Peyer's patch (tissue), 4 donors: ENCODE results near the gene GLIS1. TPM values are rescaled to one million over a fixed set of nuclear protein-coding genes. Genes with fewer than 3 reads are reported as not detected.

Experiments used
- DNase-seq, 3 donors: peaks; one replicate each; pipeline ENCODE4 v3.0.0-alpha.2; 2017 to 2019
- H3K27ac ChIP-seq, 4 donors: fragments of 200-600 bp; sonication (generic); one replicate each; pipeline ENCODE4 v1.5.1; 2016 to 2019
- H3K27me3 ChIP-seq, 2 donors: fragments of 200-600 bp; sonication (generic); one replicate each; pipeline ENCODE4 v1.5.1; 2019
- H3K36me3 ChIP-seq, 3 donors: fragments of 200-600 bp; sonication (generic); one replicate each; pipeline ENCODE4 v1.5.1; 2016 to 2019
- H3K4me1 ChIP-seq, 4 donors: fragments of 200-600 bp; sonication (generic); one replicate each; pipeline ENCODE4 v1.5.1; 2016 to 2019
- H3K4me3 ChIP-seq, 4 donors: fragments of 200-600 bp; sonication (generic); 1 replicate in 3 of 4; 2 replicates in 1 of 4; pipeline ENCODE4 v1.5.1; 2016 to 2019; ENCODE audit warnings: mild to moderate bottlenecking in 1 of 4
- H3K9me3 ChIP-seq, 4 donors: fragments of 200-600 bp; sonication (generic); one replicate each; pipeline ENCODE4 v1.5.1; 2016 to 2019; ENCODE audit warnings: mild to moderate bottlenecking in 1 of 4
- POLR2A ChIP-seq, 2 donors: fragments of 450-650 bp; IDR thresholded peaks; one replicate each; pipeline ENCODE4 v1.5.1; 2017; ENCODE audit warnings: antibody characterized with exemption in 2 of 2, mild to moderate bottlenecking in 2 of 2, moderate library complexity in 2 of 2
- total RNA-seq, 4 donors: library from RNA; depleted of rRNA; stranded (reverse); fragments of >200 nt; gene quantifications; one replicate each; pipeline ENCODE4 v1.1.0, GENCODE V29; 2016
- TF ChIP-seq, protein P1 (sequence below), 6 experiments: fragments of 450-650 bp in 4 of 6; fragments of 200-600 bp in 2 of 6; sonication (generic) in 1 of 6; IDR thresholded peaks; one replicate each; pipeline ENCODE4 v1.5.1; 2017 to 2019; ENCODE audit warnings: antibody characterized with exemption in 6 of 6, mild to moderate bottlenecking in 3 of 6, moderate library complexity in 1 of 6

GLIS1 gene
- total RNA-seq, 4 donors from 2014 or later, result 0.54 to 1.7 (median 0.66) TPM; not detected in 1

DNA sequence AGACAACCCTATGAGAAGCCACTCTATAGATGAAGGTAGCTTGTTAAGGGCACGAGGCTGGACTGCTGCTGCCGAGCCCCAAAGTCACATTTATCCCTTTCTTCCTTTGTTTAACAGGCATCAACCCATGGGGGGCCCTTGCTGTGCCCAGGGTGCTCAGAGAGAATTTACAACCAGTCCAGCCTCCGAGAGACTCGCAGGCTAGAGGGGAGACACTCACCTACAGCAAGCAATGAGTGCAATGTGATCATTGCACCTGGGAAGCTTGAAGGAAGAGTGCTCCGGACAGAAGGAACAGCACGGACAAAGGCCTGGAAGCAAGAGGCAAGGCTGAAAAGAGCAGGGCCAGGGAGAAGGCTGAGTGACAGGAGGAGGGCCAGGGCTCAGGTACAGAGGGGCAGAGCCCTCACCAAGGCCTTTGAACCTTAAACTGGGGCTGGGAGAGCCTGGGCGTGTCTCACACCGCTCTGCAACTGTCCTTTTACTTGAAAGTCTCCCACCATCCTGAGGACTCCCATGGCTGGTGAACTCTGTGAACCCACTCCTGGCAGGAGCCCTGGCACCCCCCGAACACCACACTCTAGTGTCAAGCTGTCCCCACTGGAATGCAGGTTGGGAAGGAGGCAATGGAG, 252.5 kb downstream of the GLIS1 start:
- no peaks in the 10 kb centered on the region for H3K9me3 ChIP-seq
- no peak for DNase-seq
- no peak overlapping the region for H3K27ac ChIP-seq
- no peaks in the 10 kb centered on the region for H3K4me1 ChIP-seq
- H3K27me3 ChIP-seq, result no peaks in the 10 kb centered on the region
- TF ChIP-seq POLR2A (IDR thresholded peaks at IDR 0.05), result no peak
- TF ChIP-seq, protein P1, sequence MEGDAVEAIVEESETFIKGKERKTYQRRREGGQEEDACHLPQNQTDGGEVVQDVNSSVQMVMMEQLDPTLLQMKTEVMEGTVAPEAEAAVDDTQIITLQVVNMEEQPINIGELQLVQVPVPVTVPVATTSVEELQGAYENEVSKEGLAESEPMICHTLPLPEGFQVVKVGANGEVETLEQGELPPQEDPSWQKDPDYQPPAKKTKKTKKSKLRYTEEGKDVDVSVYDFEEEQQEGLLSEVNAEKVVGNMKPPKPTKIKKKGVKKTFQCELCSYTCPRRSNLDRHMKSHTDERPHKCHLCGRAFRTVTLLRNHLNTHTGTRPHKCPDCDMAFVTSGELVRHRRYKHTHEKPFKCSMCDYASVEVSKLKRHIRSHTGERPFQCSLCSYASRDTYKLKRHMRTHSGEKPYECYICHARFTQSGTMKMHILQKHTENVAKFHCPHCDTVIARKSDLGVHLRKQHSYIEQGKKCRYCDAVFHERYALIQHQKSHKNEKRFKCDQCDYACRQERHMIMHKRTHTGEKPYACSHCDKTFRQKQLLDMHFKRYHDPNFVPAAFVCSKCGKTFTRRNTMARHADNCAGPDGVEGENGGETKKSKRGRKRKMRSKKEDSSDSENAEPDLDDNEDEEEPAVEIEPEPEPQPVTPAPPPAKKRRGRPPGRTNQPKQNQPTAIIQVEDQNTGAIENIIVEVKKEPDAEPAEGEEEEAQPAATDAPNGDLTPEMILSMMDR (IDR thresholded peaks at IDR 0.05), result no peak
- no peak overlapping the region for H3K4me3 ChIP-seq
- no peaks in the 10 kb centered on the region for H3K36me3 ChIP-seq

DNA sequence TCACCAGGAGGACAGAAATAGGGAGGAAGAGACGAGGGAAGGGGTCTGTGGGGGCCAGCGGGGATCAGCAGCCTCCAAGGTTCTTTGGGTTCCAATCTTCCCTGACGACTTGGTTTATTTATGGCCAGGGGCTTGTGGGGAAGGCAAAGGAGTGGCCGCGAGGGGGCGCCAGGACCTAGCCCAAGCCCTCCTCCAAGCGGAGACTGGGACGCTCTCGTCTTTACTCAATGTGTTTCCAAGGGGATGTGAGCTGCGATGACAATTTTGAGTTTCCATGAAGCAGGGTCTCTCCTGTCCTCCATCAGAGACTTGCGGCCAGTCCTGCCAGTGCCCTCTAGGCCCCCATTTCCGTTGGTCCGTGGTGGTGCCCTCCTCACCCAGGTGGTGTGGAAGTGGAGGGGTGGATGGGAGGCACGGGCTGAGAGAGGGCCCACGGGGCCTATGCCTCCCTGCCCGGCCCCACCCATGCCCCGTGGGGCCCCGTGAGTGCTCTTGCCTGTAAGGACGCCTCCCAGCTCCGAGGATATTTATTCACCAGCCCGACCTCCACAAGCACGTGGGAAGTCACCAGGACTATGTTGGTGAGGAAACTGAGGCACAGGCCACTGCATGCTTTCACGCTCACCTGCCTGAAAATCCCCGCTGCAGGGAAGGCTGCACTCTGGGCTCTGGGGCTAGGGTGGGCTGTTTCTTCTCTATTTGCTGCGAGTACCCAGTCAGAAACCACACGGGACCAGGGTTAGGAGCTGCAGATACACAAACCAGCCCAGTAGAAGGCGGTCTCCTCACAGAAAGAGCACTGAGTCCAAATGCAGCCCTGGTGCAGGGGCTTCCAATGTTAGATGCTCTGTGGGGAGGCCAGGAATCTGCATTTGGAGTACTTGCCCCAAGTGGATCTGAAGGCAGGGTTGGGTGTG, 253.2 kb downstream of the GLIS1 start:
- DNase-seq, result peak; percentile 52 to 81 (median 80)
- H3K4me1 ChIP-seq, result no peaks in the 10 kb centered on the region

DNA sequence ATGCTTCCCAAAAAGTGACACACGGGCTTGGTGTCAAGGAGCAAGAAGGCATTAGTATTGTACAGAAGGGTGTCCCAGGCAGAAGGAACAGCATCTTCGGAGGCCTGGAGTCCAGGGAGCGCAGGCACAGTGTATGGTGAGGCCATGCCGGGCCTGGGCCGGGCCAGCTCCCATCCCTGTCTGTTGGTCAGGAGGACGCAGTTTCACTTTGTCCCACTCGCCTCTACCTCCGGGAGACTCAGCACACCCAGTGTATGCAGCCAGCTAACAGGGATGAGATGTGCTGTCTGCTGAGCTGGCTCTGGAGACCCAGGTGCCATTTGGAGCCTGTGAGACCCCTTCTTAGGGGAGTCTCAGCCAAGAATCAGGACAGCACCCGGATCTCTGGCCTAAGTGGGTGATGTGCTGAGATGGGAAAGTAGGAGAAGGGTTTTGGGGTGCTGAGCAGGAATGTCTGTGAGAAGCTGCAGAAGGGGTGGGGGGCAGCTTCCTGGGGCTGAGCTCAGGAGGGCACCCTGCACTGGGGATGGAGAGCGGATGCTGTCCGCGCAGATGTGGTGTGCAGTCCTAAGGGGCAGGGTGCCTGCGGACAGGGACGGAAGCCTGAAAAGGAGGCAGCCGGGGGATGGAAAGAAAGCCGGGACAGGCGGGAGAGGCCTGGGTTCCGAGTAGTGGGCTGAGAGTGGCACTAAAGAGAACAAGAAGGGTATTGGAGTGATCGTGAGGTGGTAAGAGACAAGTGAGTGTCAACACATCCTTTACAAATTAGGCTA, 254.1 kb downstream of the GLIS1 start:
- Histone ChIP-seq H3K27ac (no peak overlapping the region), H3K27me3 (no peaks in the 10 kb centered on the region), H3K9me3 (no peaks in the 10 kb centered on the region), H3K4me1 (no peaks in the 10 kb centered on the region), H3K4me3 (no peak overlapping the region), H3K36me3 (no peaks in the 10 kb centered on the region)
- peak in 1 of 3 donors; percentile 41 for DNase-seq
- TF ChIP-seq, protein P1 (IDR thresholded peaks at IDR 0.05), result no peak
- TF ChIP-seq POLR2A (IDR thresholded peaks at IDR 0.05), result no peak

More for the DNA sequence above, 253.2 kb downstream of the GLIS1 start:
- Histone ChIP-seq H3K36me3 (no peaks in the 10 kb centered on the region), H3K27me3 (no peaks in the 10 kb centered on the region), H3K9me3 (no peaks in the 10 kb centered on the region), H3K27ac (no peak overlapping the region), H3K4me3 (no peak overlapping the region)
- TF ChIP-seq, protein P1 (IDR thresholded peaks at IDR 0.05), result peak; percentile 21 to 77 (median 68)
- TF ChIP-seq POLR2A (IDR thresholded peaks at IDR 0.05), result no peak

DNA sequence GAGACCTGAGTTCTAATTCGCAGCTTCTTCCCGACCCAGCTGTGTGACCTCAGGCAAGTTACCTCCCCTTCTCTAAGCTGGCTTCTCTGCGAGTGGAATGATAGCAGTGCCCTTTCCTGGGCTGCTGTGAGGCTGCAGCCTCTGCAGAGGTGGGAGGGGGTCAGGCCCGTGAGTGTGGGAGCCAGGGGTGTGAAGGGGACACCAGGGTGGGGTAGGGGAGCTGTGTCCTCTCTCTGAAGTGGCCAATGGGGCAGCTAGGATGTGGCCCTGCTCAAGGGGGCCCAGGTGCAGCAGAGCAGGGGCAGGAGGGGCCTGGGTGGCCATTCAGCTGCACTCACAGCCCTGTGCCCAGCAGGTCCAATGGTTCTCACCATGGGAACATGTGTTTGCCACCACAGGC, 255.3 kb downstream of the GLIS1 start:
- Histone ChIP-seq H3K9me3 (no peaks in the 10 kb centered on the region), H3K4me1 (no peaks in the 10 kb centered on the region), H3K4me3 (no peak overlapping the region), H3K27me3 (no peaks in the 10 kb centered on the region), H3K36me3 (no peaks in the 10 kb centered on the region), H3K27ac (no peak overlapping the region)
- no peak for TF ChIP-seq POLR2A (IDR thresholded peaks at IDR 0.05)
- TF ChIP-seq, protein P1 (IDR thresholded peaks at IDR 0.05), result no peak
- no peak for DNase-seq

DNA sequence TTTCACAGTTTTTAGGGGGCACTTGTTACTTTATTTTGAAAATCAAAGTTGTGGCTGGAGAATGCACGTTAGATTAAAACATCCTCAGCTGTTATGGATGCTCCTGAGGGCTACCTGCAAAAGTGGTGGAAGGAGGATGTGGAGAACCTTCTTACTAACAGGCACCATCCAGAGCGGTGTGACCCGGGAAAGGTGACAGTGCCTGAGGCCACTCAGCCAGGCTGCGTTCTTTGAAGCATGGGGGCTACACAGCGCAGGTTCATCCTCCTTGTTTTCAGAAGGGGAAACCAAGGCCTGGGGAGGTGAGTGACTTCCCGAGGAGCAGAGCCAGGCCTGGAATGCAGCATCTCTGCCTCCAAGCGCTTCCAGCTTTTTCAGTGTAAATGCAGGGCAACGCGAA, 255.8 kb downstream of the GLIS1 start:
- Histone ChIP-seq H3K27me3 (no peaks in the 10 kb centered on the region), H3K4me1 (no peaks in the 10 kb centered on the region), H3K36me3 (no peaks in the 10 kb centered on the region), H3K9me3 (no peaks in the 10 kb centered on the region), H3K27ac (no peak overlapping the region), H3K4me3 (no peak overlapping the region)
- no peak for TF ChIP-seq POLR2A (IDR thresholded peaks at IDR 0.05)
- TF ChIP-seq, protein P1 (IDR thresholded peaks at IDR 0.05), result no peak
- no peak for DNase-seq
